Stomach (tissue), 4 donors: ENCODE data around the gene IQGAP3.

Experiments
- CTCF ChIP-seq, 7 experiments: fragments of 450-650 bp in 4 of 7; fragments of 200-600 bp in 3 of 7; sonication (generic) in 3 of 7; IDR thresholded peaks; one replicate each; pipeline ENCODE4 v1.5.1; 2016 to 2019; ENCODE audit warnings: antibody characterized with exemption in 7 of 7, control low read depth in 2 of 7, mild to moderate bottlenecking in 1 of 7
- EP300 ChIP-seq: sonication (generic); formaldehyde crosslinking; IDR thresholded peaks from one replicate; pipeline ENCODE4 v1.6.1; 2017; ENCODE audit warnings: antibody characterized with exemption

GRCh38 chr1:156488566-156489165 lies 83.7 kb downstream of the IQGAP3 start:
- TF ChIP-seq CTCF (IDR thresholded peaks at IDR 0.05) (no peak), EP300 (no peak)
